Testis (tissue), 2 donors: ENCODE results near the gene OPA1.

Experiments used
- POLR2A ChIP-seq: fragments of 450-650 bp; IDR thresholded peaks from one replicate; pipeline ENCODE4 v1.6.1; 2017; ENCODE audit warnings: antibody characterized with exemption, mild to moderate bottlenecking, moderate library complexity
- TF ChIP-seq, protein P1 (sequence below), 3 experiments: fragments of 450-650 bp in 2 of 3; fragments of 200-600 bp in 1 of 3; sonication (generic) in 1 of 3; IDR thresholded peaks; one replicate each; pipeline ENCODE4 v1.5.1; 2016 to 2019; ENCODE audit warnings: antibody characterized with exemption in 3 of 3, mild to moderate bottlenecking in 2 of 3, moderate library complexity in 1 of 3

DNA sequence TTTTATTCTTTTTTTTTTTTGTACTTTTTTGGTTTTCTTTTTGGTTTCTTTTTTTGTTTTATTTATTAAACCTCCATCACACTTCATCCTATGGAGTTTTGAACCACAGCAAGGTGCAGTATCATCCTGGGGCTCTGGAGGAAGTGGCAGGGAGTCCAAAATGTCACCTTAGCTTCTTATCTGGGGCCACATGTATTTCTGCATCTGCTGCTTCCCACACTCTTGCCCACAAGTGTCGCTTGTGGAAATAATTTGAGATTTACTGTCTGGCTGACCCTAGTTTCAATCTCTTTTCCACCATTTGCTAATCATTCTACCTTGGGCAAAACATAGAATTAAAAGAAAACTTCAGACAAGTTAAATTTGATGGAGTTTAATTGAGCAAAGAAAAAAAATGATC lies 6.4 kb downstream of the OPA1 start:
- TF ChIP-seq, protein P1, sequence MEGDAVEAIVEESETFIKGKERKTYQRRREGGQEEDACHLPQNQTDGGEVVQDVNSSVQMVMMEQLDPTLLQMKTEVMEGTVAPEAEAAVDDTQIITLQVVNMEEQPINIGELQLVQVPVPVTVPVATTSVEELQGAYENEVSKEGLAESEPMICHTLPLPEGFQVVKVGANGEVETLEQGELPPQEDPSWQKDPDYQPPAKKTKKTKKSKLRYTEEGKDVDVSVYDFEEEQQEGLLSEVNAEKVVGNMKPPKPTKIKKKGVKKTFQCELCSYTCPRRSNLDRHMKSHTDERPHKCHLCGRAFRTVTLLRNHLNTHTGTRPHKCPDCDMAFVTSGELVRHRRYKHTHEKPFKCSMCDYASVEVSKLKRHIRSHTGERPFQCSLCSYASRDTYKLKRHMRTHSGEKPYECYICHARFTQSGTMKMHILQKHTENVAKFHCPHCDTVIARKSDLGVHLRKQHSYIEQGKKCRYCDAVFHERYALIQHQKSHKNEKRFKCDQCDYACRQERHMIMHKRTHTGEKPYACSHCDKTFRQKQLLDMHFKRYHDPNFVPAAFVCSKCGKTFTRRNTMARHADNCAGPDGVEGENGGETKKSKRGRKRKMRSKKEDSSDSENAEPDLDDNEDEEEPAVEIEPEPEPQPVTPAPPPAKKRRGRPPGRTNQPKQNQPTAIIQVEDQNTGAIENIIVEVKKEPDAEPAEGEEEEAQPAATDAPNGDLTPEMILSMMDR (IDR thresholded peaks at IDR 0.05), result no peak
- TF ChIP-seq POLR2A, result no peak
